ENCODE data around the gene SMIM24.

The SMIM24 gene

GRCh38 chr19:3493651-3494050, 13.3 kb upstream of the SMIM24 start:
- TF ChIP-seq, protein P1, sequence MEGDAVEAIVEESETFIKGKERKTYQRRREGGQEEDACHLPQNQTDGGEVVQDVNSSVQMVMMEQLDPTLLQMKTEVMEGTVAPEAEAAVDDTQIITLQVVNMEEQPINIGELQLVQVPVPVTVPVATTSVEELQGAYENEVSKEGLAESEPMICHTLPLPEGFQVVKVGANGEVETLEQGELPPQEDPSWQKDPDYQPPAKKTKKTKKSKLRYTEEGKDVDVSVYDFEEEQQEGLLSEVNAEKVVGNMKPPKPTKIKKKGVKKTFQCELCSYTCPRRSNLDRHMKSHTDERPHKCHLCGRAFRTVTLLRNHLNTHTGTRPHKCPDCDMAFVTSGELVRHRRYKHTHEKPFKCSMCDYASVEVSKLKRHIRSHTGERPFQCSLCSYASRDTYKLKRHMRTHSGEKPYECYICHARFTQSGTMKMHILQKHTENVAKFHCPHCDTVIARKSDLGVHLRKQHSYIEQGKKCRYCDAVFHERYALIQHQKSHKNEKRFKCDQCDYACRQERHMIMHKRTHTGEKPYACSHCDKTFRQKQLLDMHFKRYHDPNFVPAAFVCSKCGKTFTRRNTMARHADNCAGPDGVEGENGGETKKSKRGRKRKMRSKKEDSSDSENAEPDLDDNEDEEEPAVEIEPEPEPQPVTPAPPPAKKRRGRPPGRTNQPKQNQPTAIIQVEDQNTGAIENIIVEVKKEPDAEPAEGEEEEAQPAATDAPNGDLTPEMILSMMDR (IDR thresholded peaks at IDR 0.05; ENCODE audit: low read length, missing control alignments): no peak
- DNase-seq (ENCODE audit: low read depth): no peak
- H3K4me3 ChIP-seq (replicated peaks; ENCODE audit: low read depth, low read length): no peak overlapping the region

DNA sequence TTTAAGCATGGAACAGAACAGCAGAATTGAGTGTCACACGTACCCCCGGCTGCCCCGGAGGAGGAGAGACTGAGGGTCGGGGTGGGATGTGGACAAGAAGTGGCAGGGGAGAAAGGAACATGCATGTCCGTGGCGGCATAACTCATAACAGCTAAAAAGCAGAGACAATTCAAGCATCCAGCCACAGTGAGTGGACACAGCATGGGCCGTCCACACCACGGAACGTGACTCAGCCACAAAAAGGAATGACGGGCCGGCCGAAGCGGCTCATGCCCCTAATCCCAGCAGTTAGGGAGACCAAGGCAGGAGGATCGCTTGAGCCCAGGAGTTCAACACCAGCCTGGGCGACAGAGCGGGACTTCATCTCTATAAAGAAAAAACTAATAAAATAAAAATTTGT, 12.6 kb upstream of the SMIM24 start:
- TF ChIP-seq, protein P1 (IDR thresholded peaks at IDR 0.05; ENCODE audit: low read length, missing control alignments): no peak
- H3K4me3 ChIP-seq (replicated peaks; ENCODE audit: low read depth, low read length): no peak overlapping the region
- DNase-seq (ENCODE audit: low read depth): no peak

DNA sequence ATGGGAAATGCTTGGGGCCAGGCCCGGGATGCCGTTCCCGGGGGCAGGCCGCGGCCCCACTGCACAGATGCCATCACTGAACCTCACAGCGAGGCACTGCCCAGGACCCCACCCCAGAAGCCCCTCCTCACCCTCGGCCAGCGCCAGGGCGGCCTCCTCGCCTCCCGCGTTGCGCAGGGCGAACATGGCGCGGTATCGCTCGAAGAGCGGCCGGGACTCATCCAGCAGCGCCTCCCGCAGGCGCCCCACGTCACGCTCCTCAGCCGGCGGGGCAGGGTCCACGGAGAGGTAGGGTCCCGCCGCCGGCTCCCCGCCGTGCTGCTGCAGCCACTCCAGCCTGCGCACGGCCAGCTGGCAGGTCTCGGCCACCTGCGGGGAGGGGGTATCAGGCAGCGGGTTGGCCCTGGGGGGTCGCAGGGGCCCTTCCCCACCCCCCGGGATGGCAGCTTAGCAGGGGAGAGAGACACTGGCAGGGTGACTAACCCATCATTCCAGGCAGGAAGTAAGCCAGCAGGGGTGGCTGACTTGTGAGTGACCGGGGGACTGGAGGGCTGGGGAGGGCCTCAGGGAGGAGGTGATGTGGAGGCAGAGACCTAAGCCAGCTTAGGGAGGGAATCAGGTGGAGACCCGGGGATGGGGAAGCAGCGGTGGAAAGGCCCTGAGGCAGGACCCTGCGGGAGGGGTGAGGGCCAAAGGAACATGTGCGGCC, 12.0 kb upstream of the SMIM24 start:
- TF ChIP-seq, protein P1 (IDR thresholded peaks at IDR 0.05; ENCODE audit: low read length, missing control alignments): no peak
- DNase-seq (ENCODE audit: low read depth): no peak
- no peak overlapping the region for H3K4me3 ChIP-seq (replicated peaks; ENCODE audit: low read depth, low read length)

GRCh38 chr19:3491396-3492119, 11.2 kb upstream of the SMIM24 start:
- no peak overlapping the region for H3K4me3 ChIP-seq (replicated peaks; ENCODE audit: low read depth, low read length)
- TF ChIP-seq, protein P1 (IDR thresholded peaks at IDR 0.05; ENCODE audit: low read length, missing control alignments): no peak
- no peak for DNase-seq (ENCODE audit: low read depth)

- DNase-seq (ENCODE audit: low read depth): no peak
- no peak within 1 kb of the TSS for H3K4me3 ChIP-seq (replicated peaks; ENCODE audit: low read depth, low read length)
- TF ChIP-seq, protein P1 (IDR thresholded peaks at IDR 0.05; ENCODE audit: low read length, missing control alignments): no peak
Measured at GRCh38 chr19:3483226-3483628, 2.9 kb upstream of the SMIM24 start, which contains the start of gene SMIM44. Gene SMIM44, minus strand, starts transcription at chr19:3483441. Its CDS starts 38 bp downstream, at chr19:3483403.

DNA sequence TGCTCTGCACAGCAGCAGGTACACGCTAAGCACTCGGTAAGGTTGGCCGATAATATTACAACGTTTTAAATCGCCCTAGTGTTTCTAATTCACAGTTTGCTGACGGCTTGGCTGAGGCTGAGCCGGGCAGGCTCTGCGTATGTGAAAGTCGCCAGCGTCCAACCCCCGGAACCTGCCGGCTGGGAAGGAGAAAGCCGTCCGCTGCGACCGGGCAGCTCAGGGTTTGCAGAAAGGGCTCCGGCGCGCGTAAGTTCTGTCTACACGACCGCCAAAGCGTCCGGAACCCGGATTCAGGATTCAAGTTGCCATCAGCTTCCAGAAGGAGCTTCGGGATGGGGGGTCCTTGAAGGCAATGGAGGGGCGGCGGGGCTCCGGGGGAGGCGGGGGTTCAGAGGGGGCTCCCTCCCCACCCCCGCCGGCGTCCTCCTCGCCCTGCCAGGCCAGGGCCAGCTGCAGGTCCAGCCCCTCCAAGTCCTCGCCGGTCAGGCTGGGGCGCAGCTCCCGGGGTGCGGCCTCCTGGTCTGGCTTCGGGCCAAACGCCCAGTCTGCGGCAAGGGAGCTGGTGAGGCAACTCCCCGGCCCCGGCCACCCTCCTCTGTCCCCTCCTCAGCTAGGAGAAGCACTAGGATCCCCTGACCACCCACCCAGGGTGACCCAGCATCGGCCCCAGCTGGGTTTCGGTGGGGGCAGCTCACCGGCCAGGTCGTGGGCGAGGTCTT, 2.3 kb upstream of the SMIM24 start:
- DNase-seq (ENCODE audit: low read depth): no peak
- TF ChIP-seq, protein P1 (IDR thresholded peaks at IDR 0.05; ENCODE audit: low read length, missing control alignments): no peak
- no peak overlapping the region for H3K4me3 ChIP-seq (replicated peaks; ENCODE audit: low read depth, low read length)

All from fibroblast of pulmonary artery (primary cell).